ELF-1 (cell line): Measurements from ENCODE around the gene LCN10.
"Not testable (repeated sequence)": the region's sequence is repeated elsewhere in the genome, so short reads cannot be mapped to it uniquely, and the experiment has no call there.

Source experiments
- DNase-seq: peaks from one replicate; pipeline ENCODE4 v3.0.0-alpha.2; 2016; ENCODE audit warnings: low read depth, low spot score

The LCN10 gene

GRCh38 chr9:136771907-136772415, 29.2 kb upstream of the LCN10 start:
- DNase-seq = no peak

GRCh38 chr9:136769710-136770191, 27.0 kb upstream of the LCN10 start:
- peak; percentile 71 for DNase-seq

- DNase-seq = peak; percentile 70
Observed at GRCh38 chr9:136766410-136767120, 23.8 kb upstream of the LCN10 start.

GRCh38 chr9:136765745-136766409, 23.1 kb upstream of the LCN10 start:
- DNase-seq = not testable (repeated sequence)

GRCh38 chr9:136765041-136765440, 22.3 kb upstream of the LCN10 start:
- no peak for DNase-seq

- DNase-seq = peak; percentile 46
Observed at GRCh38 chr9:136764301-136764891, 21.7 kb upstream of the LCN10 start, which contains the start of gene LCN15. Gene LCN15, minus strand, starts transcription at chr9:136764518. Its CDS starts 30 bp downstream, at chr9:136764488.

GRCh38 chr9:136763649-136764035, 20.9 kb upstream of the LCN10 start:
- no peak for DNase-seq

GRCh38 chr9:136762915-136763648, 20.3 kb upstream of the LCN10 start:
- peak; percentile 96 for DNase-seq

GRCh38 chr9:136762221-136762691, 19.5 kb upstream of the LCN10 start:
- DNase-seq = peak; percentile 43

GRCh38 chr9:136761545-136761981, 18.8 kb upstream of the LCN10 start:
- DNase-seq = no peak

GRCh38 chr9:136760834-136761544, 18.2 kb upstream of the LCN10 start:
- peak; percentile 73 for DNase-seq

GRCh38 chr9:136760424-136760823, 17.7 kb upstream of the LCN10 start:
- DNase-seq = peak; percentile 36

GRCh38 chr9:136759436-136760325, 16.9 kb upstream of the LCN10 start:
- DNase-seq = no peak

GRCh38 chr9:136759001-136759400, 16.3 kb upstream of the LCN10 start:
- no peak for DNase-seq

GRCh38 chr9:136757751-136758140, 15.0 kb upstream of the LCN10 start:
- DNase-seq = no peak

- DNase-seq = no peak
Observed at GRCh38 chr9:136757328-136757727, 14.6 kb upstream of the LCN10 start.

GRCh38 chr9:136756836-136757235, 14.1 kb upstream of the LCN10 start:
- no peak for DNase-seq

GRCh38 chr9:136756134-136756438, 13.3 kb upstream of the LCN10 start:
- DNase-seq = no peak

- not testable (repeated sequence) for DNase-seq
Observed at GRCh38 chr9:136755302-136756133, 12.8 kb upstream of the LCN10 start.
